H9 (cell line): ENCODE results near the gene BTN2A1. TPM values are rescaled to one million over a fixed set of nuclear protein-coding genes. Genes with fewer than 3 reads are reported as not detected.

ENCODE experiments used
- DNase-seq: peaks from one replicate; pipeline ENCODE4 v3.0.0-alpha.2; 2017
- H2AFZ ChIP-seq: one replicate; pipeline ENCODE4 v1.6.1; 2013; ENCODE audit warnings: mild to moderate bottlenecking, low read length, control low read depth, moderate library complexity
- H2AK5ac ChIP-seq: 2 replicates; pipeline ENCODE4 v1.6.1; 2013; ENCODE audit warnings: low read length, control low read depth, mixed read lengths; ENCODE audit not compliant: insufficient read length
- H2BK120ac ChIP-seq: one replicate; pipeline ENCODE4 v1.6.1; 2013; ENCODE audit warnings: low read depth, mild to moderate bottlenecking, low read length, control low read depth, inconsistent platforms; ENCODE audit not compliant: poor library complexity, severe bottlenecking
- H2BK12ac ChIP-seq: 2 replicates; pipeline ENCODE4 v1.6.1; 2013; ENCODE audit warnings: low read length, control low read depth, mixed read lengths, low read depth; ENCODE audit not compliant: insufficient read length
- H2BK15ac ChIP-seq: 2 replicates; pipeline ENCODE4 v1.6.1; 2013; ENCODE audit warnings: low read depth, low read length, control low read depth
- H2BK20ac ChIP-seq: one replicate; pipeline ENCODE4 v1.6.1; 2013; ENCODE audit warnings: low read depth, mild to moderate bottlenecking, low read length, control low read depth, inconsistent platforms; ENCODE audit not compliant: poor library complexity, severe bottlenecking
- H2BK5ac ChIP-seq: 2 replicates; pipeline ENCODE4 v1.6.1; 2013; ENCODE audit warnings: low read length, control low read depth, mixed read lengths; ENCODE audit not compliant: insufficient read length
- H3K14ac ChIP-seq: 2 replicates; pipeline ENCODE4 v1.6.1; 2013; ENCODE audit warnings: low read length, control low read depth; ENCODE audit not compliant: insufficient read depth
- H3K18ac ChIP-seq: 2 replicates; pipeline ENCODE4 v1.6.1; 2013; ENCODE audit warnings: low read depth, mild to moderate bottlenecking, mixed read lengths, low read length, control low read depth; ENCODE audit not compliant: insufficient read length
- H3K23ac ChIP-seq: 2 replicates; pipeline ENCODE4 v1.6.1; 2013; ENCODE audit warnings: low read length, control low read depth, mixed read lengths, low read depth; ENCODE audit not compliant: insufficient read length
- H3K23me2 ChIP-seq: 2 replicates; pipeline ENCODE4 v1.6.1; 2013; ENCODE audit warnings: low read depth, mild to moderate bottlenecking, mixed read lengths, low read length, control low read depth; ENCODE audit not compliant: insufficient read length, poor library complexity, severe bottlenecking
- H3K27ac ChIP-seq: 2 replicates; pipeline ENCODE4 v1.5.1; 2013; ENCODE audit warnings: low read length, control low read depth, mixed read lengths, low read depth; ENCODE audit not compliant: insufficient read length
- H3K27me3 ChIP-seq: 2 replicates; pipeline ENCODE4 v1.6.1; 2013; ENCODE audit warnings: low read length, control low read depth, inconsistent platforms; ENCODE audit not compliant: insufficient read depth
- H3K4ac ChIP-seq: 2 replicates; pipeline ENCODE4 v1.6.1; 2013; ENCODE audit warnings: low read depth, mild to moderate bottlenecking, control low read depth, inconsistent platforms, low read length, moderate library complexity
- H3K4me1 ChIP-seq: 2 replicates; pipeline ENCODE4 v1.6.1; 2013; ENCODE audit warnings: low read length, control low read depth, inconsistent platforms; ENCODE audit not compliant: insufficient read depth
- H3K4me2 ChIP-seq: 2 replicates; pipeline ENCODE4 v1.6.1; 2013; ENCODE audit warnings: low read length, control low read depth, mixed read lengths; ENCODE audit not compliant: insufficient read length, insufficient read depth
- H3K56ac ChIP-seq: 2 replicates; pipeline ENCODE4 v1.6.1; 2013; ENCODE audit warnings: low read depth, mild to moderate bottlenecking, mixed read lengths, low read length, control low read depth; ENCODE audit not compliant: insufficient read length
- H3K79me1 ChIP-seq: 2 replicates; pipeline ENCODE4 v1.6.1; 2013; ENCODE audit warnings: low read depth, mild to moderate bottlenecking, moderate library complexity, low read length, control low read depth, inconsistent platforms; ENCODE audit not compliant: insufficient read depth, poor library complexity, severe bottlenecking
- H3K79me2 ChIP-seq: 2 replicates; pipeline ENCODE4 v1.6.1; 2013; ENCODE audit warnings: low read length, control low read depth, inconsistent platforms; ENCODE audit not compliant: insufficient read depth
- H3K9ac ChIP-seq: 2 replicates; pipeline ENCODE4 v1.6.1; 2013; ENCODE audit warnings: low read length, control low read depth, mixed read lengths; ENCODE audit not compliant: insufficient read length; ENCODE audit errors: extremely low read depth
- H3K9me3 ChIP-seq: one replicate; pipeline ENCODE4 v1.6.1; 2013; ENCODE audit warnings: low read depth, low read length, inconsistent platforms; ENCODE audit not compliant: control insufficient read depth
- H3T11ph ChIP-seq: one replicate; pipeline ENCODE4 v1.6.1; 2013; ENCODE audit warnings: mild to moderate bottlenecking, low read length, control low read depth, inconsistent platforms
- H4K20me1 ChIP-seq: one replicate; pipeline ENCODE4 v1.6.1; 2013; ENCODE audit not compliant: control insufficient read depth, insufficient read length, insufficient read depth
- H4K5ac ChIP-seq: 2 replicates; pipeline ENCODE4 v1.6.1; 2013; ENCODE audit warnings: low read depth, mild to moderate bottlenecking, mixed read lengths, low read length, control low read depth; ENCODE audit not compliant: insufficient read length
- H4K8ac ChIP-seq: replicated peaks from 2 replicates; pipeline ENCODE4 v1.6.1; 2013; ENCODE audit warnings: low read length, control low read depth, mixed read lengths, low read depth; ENCODE audit not compliant: insufficient read length
- H4K91ac ChIP-seq: 2 replicates; pipeline ENCODE4 v1.6.1; 2013; ENCODE audit warnings: low read depth, mild to moderate bottlenecking, moderate library complexity, mixed read lengths, low read length, control low read depth; ENCODE audit not compliant: insufficient read length
- H3K27ac Mint-ChIP-seq, 3 experiments: 2 replicates in 2 of 3; 3 replicates in 1 of 3; pipeline ENCODE4 v1.8.0; 2020 to 2021; ENCODE audit warnings: mixed read lengths in 3 of 3, mild to moderate bottlenecking in 1 of 3, moderate library complexity in 1 of 3
- H3K27me3 Mint-ChIP-seq: 2 replicates; pipeline ENCODE4 v1.8.0; 2021; ENCODE audit warnings: low read depth, mild to moderate bottlenecking, moderate library complexity, mixed read lengths
- H3K36me3 Mint-ChIP-seq, 3 experiments: 2 replicates in 2 of 3; 3 replicates in 1 of 3; pipeline ENCODE4 v1.8.0; 2020 to 2021; ENCODE audit warnings: low read depth in 3 of 3, mixed read lengths in 3 of 3; ENCODE audit not compliant: insufficient read depth in 1 of 3
- H3K4me1 Mint-ChIP-seq, 2 experiments: 2 replicates each; pipeline ENCODE4 v1.8.0; 2020; ENCODE audit warnings: mixed read lengths in 2 of 2
- H3K4me3 Mint-ChIP-seq, 2 experiments: 2 replicates in 1 of 2; 3 replicates in 1 of 2; pipeline ENCODE4 v1.8.0; 2020 to 2021; ENCODE audit warnings: mild to moderate bottlenecking in 2 of 2, mixed read lengths in 2 of 2, moderate library complexity in 1 of 2
- H3K9me3 Mint-ChIP-seq, 2 experiments: 2 replicates in 1 of 2; 3 replicates in 1 of 2; pipeline ENCODE4 v1.8.0; 2020; ENCODE audit warnings: mild to moderate bottlenecking in 2 of 2, mixed read lengths in 2 of 2, moderate library complexity in 1 of 2
- WGBS: extraction: QIAGEN DNeasy Blood & Tissue Kit; methylation state at CpG from one replicate; pipeline ENCODE4 v1.1.7; 2013; ENCODE audit warnings: missing lambda C conversion rate, low lambda C conversion rate, mixed read lengths; ENCODE audit not compliant: insufficient read length; ENCODE audit errors: extremely low coverage; 5-methylcytosine and 5-hydroxymethylcytosine counted together
- total RNA-seq: library from RNA; stranded (reverse); gene quantifications from 2 replicates; pipeline ENCODE4 v1.2.1, GENCODE V29; 2021
- TF ChIP-seq, protein P1 (sequence below): fragments of 200-600 bp; sonication (generic); conservative IDR thresholded peaks from 3 replicates; pipeline ENCODE4 v1.8.0; 2021; ENCODE audit warnings: antibody characterized with exemption, mild to moderate bottlenecking

BTN2A1 gene
- total RNA-seq, 1 experiment from 2014 or later: 18.4 TPM

DNA sequence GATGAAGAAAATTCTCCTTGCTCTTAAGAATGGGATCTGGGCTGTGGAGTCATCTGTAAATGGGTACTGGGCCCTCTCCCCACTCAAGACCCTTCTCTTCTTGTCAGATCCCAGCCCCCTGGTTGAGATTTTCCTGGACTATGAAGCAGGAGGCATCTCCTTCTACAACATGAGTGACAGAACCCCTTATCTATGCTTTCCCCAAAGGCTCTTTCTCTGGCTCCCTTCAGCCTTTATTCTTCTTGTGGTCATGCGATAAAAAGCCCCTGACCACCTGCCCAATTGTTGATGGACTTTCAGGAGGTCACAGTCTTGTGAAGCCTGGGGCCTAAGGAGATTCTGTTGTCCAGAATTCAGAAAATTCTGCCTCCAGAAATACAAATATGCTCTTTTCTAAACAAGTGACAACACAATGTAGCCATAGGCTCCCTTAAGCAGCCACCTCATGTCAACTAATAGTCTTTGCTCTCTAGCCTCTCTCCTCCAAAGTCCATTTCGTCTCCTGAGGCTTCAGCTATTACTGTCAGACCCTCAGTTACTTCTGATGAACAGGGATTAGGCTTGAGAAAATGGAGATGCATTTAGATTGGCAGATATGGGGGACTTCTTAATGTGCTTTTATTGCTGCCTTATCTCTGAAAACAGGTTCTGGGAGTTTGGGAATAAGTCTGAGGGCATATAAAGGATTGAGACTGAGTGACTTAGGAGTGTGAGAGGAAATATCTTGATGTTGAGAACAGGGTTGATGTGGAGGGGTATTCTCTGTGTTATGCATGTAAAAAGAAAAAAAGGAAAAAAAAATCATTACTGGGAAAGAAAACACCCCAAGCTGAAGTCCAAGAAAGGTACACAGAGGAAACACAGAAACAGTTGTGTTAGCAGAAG, 20.6 kb downstream of the BTN2A1 start:
- H2BK12ac ChIP-seq: no peak overlapping the region
- no peak overlapping the region for H2BK5ac ChIP-seq
- H2BK20ac ChIP-seq: no peak overlapping the region
- no peak overlapping the region for H3K27ac ChIP-seq
- H3K14ac ChIP-seq: no peak overlapping the region
- H3K23me2 ChIP-seq: no peaks in the 10 kb centered on the region
- no peaks in the 10 kb centered on the region for H3K27me3 ChIP-seq
- H4K8ac ChIP-seq: no peak overlapping the region
- H3K4me2 ChIP-seq: no peak overlapping the region
- H4K5ac ChIP-seq: no peak overlapping the region
- no peaks in the 10 kb centered on the region for H3K9me3 ChIP-seq
- H2AFZ ChIP-seq: no peak overlapping the region
- H3K23ac ChIP-seq: no peak overlapping the region
- H2BK15ac ChIP-seq: no peak overlapping the region
- no peak overlapping the region for H2BK120ac ChIP-seq
- H4K20me1 ChIP-seq: no peaks in the 10 kb centered on the region
- H3K56ac ChIP-seq: no peak overlapping the region
- H3K79me2 ChIP-seq: no peaks in the 10 kb centered on the region
- DNase-seq: no peak
- no peak overlapping the region for H3K4ac ChIP-seq
- peaks cover 0 to 4% (median 2%) of the 10 kb centered on the region in 3 experiments; a peak in 3 of 7 replicates for H3K36me3 Mint-ChIP-seq
- no peaks in the 10 kb centered on the region; the same call in 1 of the 2 replicates for H3K27me3 Mint-ChIP-seq
- WGBS: no CpG with 5 or more reads among the region's 2 CpGs
- peaks cover 5 to 17% of the 10 kb centered on the region in 2 experiments; a peak in 4 of 5 replicates for H3K9me3 Mint-ChIP-seq
- TF ChIP-seq, protein P1, sequence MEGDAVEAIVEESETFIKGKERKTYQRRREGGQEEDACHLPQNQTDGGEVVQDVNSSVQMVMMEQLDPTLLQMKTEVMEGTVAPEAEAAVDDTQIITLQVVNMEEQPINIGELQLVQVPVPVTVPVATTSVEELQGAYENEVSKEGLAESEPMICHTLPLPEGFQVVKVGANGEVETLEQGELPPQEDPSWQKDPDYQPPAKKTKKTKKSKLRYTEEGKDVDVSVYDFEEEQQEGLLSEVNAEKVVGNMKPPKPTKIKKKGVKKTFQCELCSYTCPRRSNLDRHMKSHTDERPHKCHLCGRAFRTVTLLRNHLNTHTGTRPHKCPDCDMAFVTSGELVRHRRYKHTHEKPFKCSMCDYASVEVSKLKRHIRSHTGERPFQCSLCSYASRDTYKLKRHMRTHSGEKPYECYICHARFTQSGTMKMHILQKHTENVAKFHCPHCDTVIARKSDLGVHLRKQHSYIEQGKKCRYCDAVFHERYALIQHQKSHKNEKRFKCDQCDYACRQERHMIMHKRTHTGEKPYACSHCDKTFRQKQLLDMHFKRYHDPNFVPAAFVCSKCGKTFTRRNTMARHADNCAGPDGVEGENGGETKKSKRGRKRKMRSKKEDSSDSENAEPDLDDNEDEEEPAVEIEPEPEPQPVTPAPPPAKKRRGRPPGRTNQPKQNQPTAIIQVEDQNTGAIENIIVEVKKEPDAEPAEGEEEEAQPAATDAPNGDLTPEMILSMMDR: no peak
- peaks cover 30 to 32% of the 10 kb centered on the region in 2 experiments for H3K4me1 Mint-ChIP-seq
- H3K4me1 ChIP-seq: peaks cover 4% of the 10 kb centered on the region; the same call in 1 of the 2 replicates
- no peak overlapping the region for H3K27ac Mint-ChIP-seq
- H3K18ac ChIP-seq: no peak overlapping the region
- H3K79me1 ChIP-seq: no peaks in the 10 kb centered on the region
- H3K4me3 Mint-ChIP-seq: no peak overlapping the region; a peak in 1 of 5 replicates
- no peak overlapping the region for H3T11ph ChIP-seq
- H2AK5ac ChIP-seq: no peak overlapping the region
- H4K91ac ChIP-seq: no peak overlapping the region
- no peak overlapping the region for H3K9ac ChIP-seq
